ENCODE results near the gene MRPL48.

Gene MRPL48

DNA sequence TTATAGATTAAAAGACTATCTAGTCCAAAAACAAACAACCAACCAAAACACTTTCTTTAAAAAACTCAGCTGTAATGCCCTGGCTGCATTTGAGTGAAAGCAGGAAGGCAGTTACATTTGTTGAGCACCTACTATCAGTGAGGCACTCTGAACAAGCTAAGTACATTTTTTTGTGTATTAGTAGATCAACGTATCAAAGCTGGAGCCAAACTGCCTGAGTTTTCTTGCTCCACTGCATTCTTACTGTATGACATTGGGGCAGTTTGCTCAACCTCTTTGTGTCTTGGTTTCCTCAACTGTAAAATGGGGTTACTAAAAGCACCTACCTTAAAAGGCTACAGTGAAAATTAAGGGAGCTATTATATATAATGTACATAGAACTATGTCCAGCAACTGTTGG is 67.0 kb downstream of the MRPL48 start:
- TF ChIP-seq, protein P1, sequence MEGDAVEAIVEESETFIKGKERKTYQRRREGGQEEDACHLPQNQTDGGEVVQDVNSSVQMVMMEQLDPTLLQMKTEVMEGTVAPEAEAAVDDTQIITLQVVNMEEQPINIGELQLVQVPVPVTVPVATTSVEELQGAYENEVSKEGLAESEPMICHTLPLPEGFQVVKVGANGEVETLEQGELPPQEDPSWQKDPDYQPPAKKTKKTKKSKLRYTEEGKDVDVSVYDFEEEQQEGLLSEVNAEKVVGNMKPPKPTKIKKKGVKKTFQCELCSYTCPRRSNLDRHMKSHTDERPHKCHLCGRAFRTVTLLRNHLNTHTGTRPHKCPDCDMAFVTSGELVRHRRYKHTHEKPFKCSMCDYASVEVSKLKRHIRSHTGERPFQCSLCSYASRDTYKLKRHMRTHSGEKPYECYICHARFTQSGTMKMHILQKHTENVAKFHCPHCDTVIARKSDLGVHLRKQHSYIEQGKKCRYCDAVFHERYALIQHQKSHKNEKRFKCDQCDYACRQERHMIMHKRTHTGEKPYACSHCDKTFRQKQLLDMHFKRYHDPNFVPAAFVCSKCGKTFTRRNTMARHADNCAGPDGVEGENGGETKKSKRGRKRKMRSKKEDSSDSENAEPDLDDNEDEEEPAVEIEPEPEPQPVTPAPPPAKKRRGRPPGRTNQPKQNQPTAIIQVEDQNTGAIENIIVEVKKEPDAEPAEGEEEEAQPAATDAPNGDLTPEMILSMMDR (IDR thresholded peaks at IDR 0.05; ENCODE audit: control insufficient read depth, insufficient read depth, low read depth, low read length, missing control alignments), result no peak
- DNase-seq (ENCODE audit: low read depth), result no peak
- no peak overlapping the region for H3K4me3 ChIP-seq (ENCODE audit: control insufficient read depth, low read depth, low read length)

DNA sequence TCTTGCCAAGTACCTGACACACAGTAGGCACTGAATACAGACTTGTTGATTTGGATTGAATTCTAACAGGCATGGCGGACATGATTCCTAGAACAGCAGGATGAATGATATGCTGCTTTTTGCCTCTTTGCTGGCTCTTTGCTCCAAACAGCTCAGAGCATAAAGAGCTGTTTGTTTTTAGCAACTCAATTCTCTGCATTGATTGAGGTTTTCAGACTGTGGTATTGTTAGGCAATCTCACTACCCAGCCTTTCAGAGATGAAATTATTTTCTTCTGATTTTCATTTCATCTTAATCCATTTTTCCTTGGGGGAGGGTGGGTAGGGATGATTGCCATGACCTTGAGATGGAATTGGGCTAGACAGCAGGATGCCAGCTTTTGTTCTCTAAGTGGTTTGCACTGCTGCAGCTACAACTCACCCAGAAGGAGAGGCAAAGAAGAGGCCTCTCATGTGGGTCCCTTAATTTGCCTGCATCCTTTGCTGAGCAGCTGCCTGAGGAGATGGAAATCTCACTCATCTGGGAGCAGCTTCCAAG is 68.4 kb downstream of the MRPL48 start:
- H3K4me3 ChIP-seq (ENCODE audit: control insufficient read depth, low read depth, low read length), result no peak overlapping the region
- TF ChIP-seq, protein P1 (IDR thresholded peaks at IDR 0.05; ENCODE audit: control insufficient read depth, insufficient read depth, low read depth, low read length, missing control alignments), result no peak
- no peak for DNase-seq (ENCODE audit: low read depth)

DNA sequence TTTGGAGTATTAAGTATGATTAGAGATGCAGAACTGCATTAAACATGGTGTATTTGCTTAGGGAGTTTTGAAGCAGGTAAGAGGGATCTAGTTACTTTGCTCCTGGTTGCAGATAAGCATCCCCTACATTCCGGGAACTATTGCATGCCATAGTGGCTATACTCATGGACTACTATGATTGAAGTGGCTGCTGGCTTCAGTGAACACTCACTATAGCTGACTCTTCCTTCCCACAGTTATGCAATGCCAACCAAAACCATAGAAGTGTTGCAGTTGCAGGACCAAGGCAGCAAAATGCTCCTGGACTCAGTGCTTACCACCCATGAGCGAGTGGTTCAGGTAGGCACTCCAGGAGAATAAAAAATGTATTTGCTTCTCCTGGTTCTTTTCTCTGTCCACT is 72.0 kb downstream of the MRPL48 start:
- no peak overlapping the region for H3K4me3 ChIP-seq (ENCODE audit: control insufficient read depth, low read depth, low read length)
- TF ChIP-seq, protein P1 (IDR thresholded peaks at IDR 0.05; ENCODE audit: control insufficient read depth, insufficient read depth, low read depth, low read length, missing control alignments), result no peak
- DNase-seq (ENCODE audit: low read depth), result no peak

DNA sequence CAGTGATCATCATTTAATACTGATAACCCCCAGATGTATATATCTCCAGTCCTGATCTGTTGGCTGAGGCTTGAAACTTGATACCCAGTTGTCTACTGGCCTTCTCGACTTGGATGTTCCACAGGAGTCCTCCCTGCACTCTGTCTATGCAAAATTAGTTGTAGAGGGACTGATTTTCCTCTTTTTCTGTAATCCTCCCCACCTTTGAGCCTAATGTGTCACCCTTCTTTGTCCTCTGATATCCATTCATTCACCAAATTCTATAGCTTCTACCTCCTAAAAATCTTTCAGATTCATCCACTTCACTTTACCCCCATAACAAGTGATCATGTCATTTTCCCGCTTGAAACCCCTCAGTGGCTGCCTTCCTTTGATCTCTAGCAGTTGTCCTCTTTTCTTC is 72.5 kb downstream of the MRPL48 start:
- no peak overlapping the region for H3K4me3 ChIP-seq (ENCODE audit: control insufficient read depth, low read depth, low read length)
- no peak for DNase-seq (ENCODE audit: low read depth)
- TF ChIP-seq, protein P1 (IDR thresholded peaks at IDR 0.05; ENCODE audit: control insufficient read depth, insufficient read depth, low read depth, low read length, missing control alignments), result no peak

DNA sequence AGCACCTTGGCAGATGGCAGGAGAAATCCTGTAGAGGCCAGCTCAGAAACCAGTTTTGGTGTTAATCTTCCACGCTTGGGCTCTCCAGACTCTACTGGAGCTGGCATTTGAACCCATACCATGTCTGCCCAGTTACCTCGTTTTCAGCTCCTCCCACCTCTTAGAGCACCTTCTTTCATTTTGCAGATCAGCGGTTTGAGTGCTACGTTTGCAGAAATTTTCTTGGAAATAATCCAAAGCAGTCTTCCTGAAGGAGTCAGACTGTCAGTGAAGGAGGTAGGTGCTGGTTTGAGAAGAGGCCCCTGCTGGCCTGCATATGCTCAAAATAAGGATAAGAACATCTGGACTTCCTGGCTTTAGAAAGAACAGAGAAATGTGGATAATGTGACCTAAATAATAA is 75.3 kb downstream of the MRPL48 start:
- no peak for DNase-seq (ENCODE audit: low read depth)
- TF ChIP-seq, protein P1 (IDR thresholded peaks at IDR 0.05; ENCODE audit: control insufficient read depth, insufficient read depth, low read depth, low read length, missing control alignments), result no peak
- H3K4me3 ChIP-seq (ENCODE audit: control insufficient read depth, low read depth, low read length), result no peak overlapping the region

DNA sequence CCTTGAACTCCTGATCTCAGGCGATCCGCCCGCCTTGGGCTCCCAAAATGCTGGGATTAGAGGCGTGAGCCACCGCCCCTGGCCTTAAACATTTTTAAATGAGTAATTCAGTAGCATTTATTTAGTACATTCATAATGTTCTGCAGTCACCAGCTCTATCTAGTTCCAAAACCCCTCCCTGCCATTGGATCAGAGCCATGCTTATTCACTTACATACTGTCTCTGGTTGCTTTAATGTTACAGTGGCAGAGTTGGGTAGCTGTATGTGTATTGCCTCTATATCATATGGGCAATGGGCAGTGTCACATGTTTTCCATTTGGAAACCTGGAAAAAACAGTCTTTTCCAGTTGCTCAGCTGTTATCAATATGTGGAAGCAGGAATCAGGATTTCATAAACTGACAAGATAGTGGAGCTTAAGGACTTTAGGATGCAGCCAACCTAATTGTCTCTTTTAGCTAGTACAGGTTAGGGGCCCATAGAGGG is 78.5 kb downstream of the MRPL48 start:
- H3K4me3 ChIP-seq (ENCODE audit: control insufficient read depth, low read depth, low read length), result no peak overlapping the region
- no peak for DNase-seq (ENCODE audit: low read depth)
- TF ChIP-seq, protein P1 (IDR thresholded peaks at IDR 0.05; ENCODE audit: control insufficient read depth, insufficient read depth, low read depth, low read length, missing control alignments), result no peak

DNA sequence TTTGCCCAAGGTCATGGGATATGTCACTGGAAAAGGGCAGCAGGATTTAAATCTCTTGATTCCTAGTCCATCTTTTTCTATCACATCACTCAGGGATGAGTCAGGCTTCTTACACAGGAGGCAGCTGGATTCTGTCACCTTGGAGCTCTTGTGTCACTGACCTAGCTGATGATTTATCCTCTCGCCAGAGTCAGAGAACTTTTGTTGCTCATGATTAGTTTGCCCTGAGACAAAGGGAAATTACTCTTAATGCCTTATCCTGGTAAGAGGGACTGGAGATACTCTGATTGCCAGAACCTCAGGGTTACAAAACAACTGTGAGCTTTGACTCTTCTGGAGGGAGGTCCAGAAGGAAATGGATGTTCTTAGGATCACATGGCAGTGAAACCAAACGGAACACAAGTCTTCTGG is 78.9 kb downstream of the MRPL48 start:
- TF ChIP-seq, protein P1 (IDR thresholded peaks at IDR 0.05; ENCODE audit: control insufficient read depth, insufficient read depth, low read depth, low read length, missing control alignments), result no peak
- H3K4me3 ChIP-seq (ENCODE audit: control insufficient read depth, low read depth, low read length), result no peak overlapping the region
- peak; percentile 69 for DNase-seq (ENCODE audit: low read depth)
